Measurements from ENCODE around the gene GLYR1. TPM values are rescaled to one million over a fixed set of nuclear protein-coding genes. Genes with fewer than 3 reads are reported as not detected.

GLYR1 gene
- total and polyA plus RNA-seq, 10 of the 15 experiments (the other 5 are each of a cell fraction or from before 2014, with no cell fraction given) = 7.3 to 90.2 (median 57.2) TPM

DNA sequence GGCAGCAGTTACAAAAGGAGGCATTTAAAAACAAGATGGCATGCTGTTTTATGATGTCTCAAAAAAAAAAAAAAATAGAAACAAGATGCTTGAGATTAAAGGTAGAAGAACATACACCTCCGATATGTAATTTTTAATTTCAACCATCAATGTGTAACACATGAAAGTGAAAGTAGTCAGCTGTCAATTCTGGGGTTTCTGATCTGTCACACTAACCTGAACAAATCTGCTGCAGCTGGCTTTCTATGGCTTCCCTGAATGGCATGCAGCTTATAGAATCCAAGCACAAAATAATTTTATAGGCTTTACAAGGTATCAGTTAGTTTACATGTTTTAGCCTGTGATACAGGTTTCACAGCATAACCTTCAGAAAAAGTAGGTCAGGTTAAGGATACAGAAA, 13.5 kb downstream of the GLYR1 start (continued):
- TF ChIP-seq, protein P1, sequence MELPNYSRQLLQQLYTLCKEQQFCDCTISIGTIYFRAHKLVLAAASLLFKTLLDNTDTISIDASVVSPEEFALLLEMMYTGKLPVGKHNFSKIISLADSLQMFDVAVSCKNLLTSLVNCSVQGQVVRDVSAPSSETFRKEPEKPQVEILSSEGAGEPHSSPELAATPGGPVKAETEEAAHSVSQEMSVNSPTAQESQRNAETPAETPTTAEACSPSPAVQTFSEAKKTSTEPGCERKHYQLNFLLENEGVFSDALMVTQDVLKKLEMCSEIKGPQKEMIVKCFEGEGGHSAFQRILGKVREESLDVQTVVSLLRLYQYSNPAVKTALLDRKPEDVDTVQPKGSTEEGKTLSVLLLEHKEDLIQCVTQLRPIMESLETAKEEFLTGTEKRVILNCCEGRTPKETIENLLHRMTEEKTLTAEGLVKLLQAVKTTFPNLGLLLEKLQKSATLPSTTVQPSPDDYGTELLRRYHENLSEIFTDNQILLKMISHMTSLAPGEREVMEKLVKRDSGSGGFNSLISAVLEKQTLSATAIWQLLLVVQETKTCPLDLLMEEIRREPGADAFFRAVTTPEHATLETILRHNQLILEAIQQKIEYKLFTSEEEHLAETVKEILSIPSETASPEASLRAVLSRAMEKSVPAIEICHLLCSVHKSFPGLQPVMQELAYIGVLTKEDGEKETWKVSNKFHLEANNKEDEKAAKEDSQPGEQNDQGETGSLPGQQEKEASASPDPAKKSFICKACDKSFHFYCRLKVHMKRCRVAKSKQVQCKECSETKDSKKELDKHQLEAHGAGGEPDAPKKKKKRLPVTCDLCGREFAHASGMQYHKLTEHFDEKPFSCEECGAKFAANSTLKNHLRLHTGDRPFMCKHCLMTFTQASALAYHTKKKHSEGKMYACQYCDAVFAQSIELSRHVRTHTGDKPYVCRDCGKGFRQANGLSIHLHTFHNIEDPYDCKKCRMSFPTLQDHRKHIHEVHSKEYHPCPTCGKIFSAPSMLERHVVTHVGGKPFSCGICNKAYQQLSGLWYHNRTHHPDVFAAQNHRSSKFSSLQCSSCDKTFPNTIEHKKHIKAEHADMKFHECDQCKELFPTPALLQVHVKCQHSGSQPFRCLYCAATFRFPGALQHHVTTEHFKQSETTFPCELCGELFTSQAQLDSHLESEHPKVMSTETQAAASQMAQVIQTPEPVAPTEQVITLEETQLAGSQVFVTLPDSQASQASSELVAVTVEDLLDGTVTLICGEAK (IDR thresholded peaks at IDR 0.05; ENCODE audit: borderline replicate concordance) = no peak
- TF ChIP-seq PAX8 (IDR thresholded peaks at IDR 0.05) (no peak), EP300 (IDR thresholded peaks at IDR 0.05; ENCODE audit: borderline replicate concordance in 1 of 2, control insufficient read depth in 1 of 2, low read depth in 2 of 2, low read length in 2 of 2) (no peak)

DNA sequence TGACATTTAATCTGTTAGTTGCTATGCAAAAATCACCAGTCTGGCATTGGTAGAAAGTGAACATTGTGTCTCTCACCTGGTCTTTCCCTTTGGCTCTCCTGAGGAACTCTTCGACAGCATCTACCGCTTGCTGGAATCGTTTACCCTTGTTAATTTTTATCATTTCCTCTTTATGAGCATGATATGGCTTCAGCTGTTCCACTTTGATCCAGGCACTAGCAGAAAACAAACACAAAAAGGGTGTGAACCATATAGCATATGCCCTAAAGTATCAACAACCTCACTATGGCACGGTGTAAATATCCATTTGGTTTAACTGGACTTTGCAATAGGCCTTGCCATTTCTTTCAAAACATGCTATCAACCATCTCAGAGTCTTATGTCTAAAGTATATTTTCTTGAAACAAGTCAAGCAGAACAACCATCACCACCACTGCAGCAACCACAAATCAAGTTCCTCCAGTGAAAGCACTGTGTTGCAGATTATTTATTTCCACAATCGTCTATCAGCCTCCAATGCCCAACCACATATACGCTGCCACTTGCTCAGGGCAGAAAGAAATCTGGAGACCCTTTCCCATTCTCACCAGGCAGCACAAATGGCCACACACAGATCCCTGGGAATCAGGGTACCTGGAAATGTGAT, 14.3 kb downstream of the GLYR1 start:
- ChIA-PET CTCF (no interaction called here), RAD21 (ENCODE audit: unreplicated experiment) (interaction anchor here (0.8 kb wide), 1 partner anchor 98 kb away, joined by 4 read pairs; the partner anchor contains the start of genes ANKS3 and DNAAF8), SMC1A (ENCODE audit: uncharacterized antibody, unreplicated experiment) (no interaction called here), POLR2A (no interaction called here)
- Histone ChIP-seq H4K20me1 (ENCODE audit: control insufficient read depth, insufficient read depth) (no peaks in the 10 kb centered on the region), H3K4me2 (ENCODE audit: control insufficient read depth, insufficient read depth) (no peak overlapping the region), H3K4me1 (ENCODE audit: control insufficient read depth, insufficient read depth, low read length) (peaks cover 10% of the 10 kb centered on the region), H3K36me3 (ENCODE audit: control insufficient read depth in 2 of 2, insufficient read depth in 2 of 2, low read length in 1 of 2) (peaks cover 22 to 40% of the 10 kb centered on the region in 2 experiments), H3K9ac (ENCODE audit: control insufficient read depth, insufficient read depth, low read length) (no peak overlapping the region), H3K4me3 (no peak overlapping the region), H3K9me3 (replicated peaks; ENCODE audit: control insufficient read depth, insufficient read depth, low read length) (no peaks in the 10 kb centered on the region), H3K79me2 (ENCODE audit: control insufficient read depth, insufficient read depth, low read length) (no peaks in the 10 kb centered on the region), H3K27me3 (replicated peaks in 1 of 2; ENCODE audit: control insufficient read depth in 2 of 2, insufficient read depth in 2 of 2, low read length in 1 of 2) (no peaks in the 10 kb centered on the region), H2AFZ (ENCODE audit: control insufficient read depth, low read depth, low read length) (no peak overlapping the region), H3K27ac (ENCODE audit: control insufficient read depth, insufficient read depth) (no peak overlapping the region)
- no peak for DNase-seq (ENCODE audit: low read depth, low spot score)
- no TSS peak for BruUV-seq (replicated peaks)
- no peak for FAIRE-seq
- ATAC-seq = no peak
- 90% methylated on average over 6 of the region's 6 CpGs for whole genome bisulfite sequencing (ENCODE audit: insufficient coverage, insufficient replicate concordance, low lambda C conversion rate, missing lambda C conversion rate)
- intact Hi-C loops (cut with micrococcal nuclease; ENCODE audit: unreplicated experiment) = no loop called here
- TF ChIP-seq FOS (IDR thresholded peaks at IDR 0.05; ENCODE audit: borderline replicate concordance, extremely low read depth, insufficient read length) = no peak
- TF ChIP-seq MTA2 (IDR thresholded peaks at IDR 0.05; ENCODE audit: low read depth) = no peak
- TF ChIP-seq, protein P2, sequence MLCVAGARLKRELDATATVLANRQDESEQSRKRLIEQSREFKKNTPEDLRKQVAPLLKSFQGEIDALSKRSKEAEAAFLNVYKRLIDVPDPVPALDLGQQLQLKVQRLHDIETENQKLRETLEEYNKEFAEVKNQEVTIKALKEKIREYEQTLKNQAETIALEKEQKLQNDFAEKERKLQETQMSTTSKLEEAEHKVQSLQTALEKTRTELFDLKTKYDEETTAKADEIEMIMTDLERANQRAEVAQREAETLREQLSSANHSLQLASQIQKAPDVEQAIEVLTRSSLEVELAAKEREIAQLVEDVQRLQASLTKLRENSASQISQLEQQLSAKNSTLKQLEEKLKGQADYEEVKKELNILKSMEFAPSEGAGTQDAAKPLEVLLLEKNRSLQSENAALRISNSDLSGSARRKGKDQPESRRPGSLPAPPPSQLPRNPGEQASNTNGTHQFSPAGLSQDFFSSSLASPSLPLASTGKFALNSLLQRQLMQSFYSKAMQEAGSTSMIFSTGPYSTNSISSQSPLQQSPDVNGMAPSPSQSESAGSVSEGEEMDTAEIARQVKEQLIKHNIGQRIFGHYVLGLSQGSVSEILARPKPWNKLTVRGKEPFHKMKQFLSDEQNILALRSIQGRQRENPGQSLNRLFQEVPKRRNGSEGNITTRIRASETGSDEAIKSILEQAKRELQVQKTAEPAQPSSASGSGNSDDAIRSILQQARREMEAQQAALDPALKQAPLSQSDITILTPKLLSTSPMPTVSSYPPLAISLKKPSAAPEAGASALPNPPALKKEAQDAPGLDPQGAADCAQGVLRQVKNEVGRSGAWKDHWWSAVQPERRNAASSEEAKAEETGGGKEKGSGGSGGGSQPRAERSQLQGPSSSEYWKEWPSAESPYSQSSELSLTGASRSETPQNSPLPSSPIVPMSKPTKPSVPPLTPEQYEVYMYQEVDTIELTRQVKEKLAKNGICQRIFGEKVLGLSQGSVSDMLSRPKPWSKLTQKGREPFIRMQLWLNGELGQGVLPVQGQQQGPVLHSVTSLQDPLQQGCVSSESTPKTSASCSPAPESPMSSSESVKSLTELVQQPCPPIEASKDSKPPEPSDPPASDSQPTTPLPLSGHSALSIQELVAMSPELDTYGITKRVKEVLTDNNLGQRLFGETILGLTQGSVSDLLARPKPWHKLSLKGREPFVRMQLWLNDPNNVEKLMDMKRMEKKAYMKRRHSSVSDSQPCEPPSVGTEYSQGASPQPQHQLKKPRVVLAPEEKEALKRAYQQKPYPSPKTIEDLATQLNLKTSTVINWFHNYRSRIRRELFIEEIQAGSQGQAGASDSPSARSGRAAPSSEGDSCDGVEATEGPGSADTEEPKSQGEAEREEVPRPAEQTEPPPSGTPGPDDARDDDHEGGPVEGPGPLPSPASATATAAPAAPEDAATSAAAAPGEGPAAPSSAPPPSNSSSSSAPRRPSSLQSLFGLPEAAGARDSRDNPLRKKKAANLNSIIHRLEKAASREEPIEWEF (IDR thresholded peaks at IDR 0.05; ENCODE audit: insufficient replicate concordance, low read depth, low read length) = no peak
- no peak for TF ChIP-seq KAT2A (conservative IDR thresholded peaks at IDR 0.05; ENCODE audit: control insufficient read depth, low read depth, low read length)
- TF ChIP-seq RAD51 (IDR thresholded peaks at IDR 0.05) = no peak
- TF ChIP-seq IRF4 (IDR thresholded peaks at IDR 0.05; ENCODE audit: low read depth, low read length) = no peak
- no peak for TF ChIP-seq CBX3 (IDR thresholded peaks at IDR 0.05; ENCODE audit: borderline replicate concordance, low read depth)
- no peak for TF ChIP-seq ZBED1 (IDR thresholded peaks at IDR 0.05; ENCODE audit: borderline replicate concordance)
- no peak for TF ChIP-seq ZSCAN29 (IDR thresholded peaks at IDR 0.05)
- TF ChIP-seq CBX5 (IDR thresholded peaks at IDR 0.05; ENCODE audit: low read depth) = no peak
- in situ Hi-C loops (cut with MboI) = no loop called here
